AG20443 (cell line): Measurements from ENCODE around the gene USP32.
"Not testable (repeated sequence)": the region's sequence is repeated elsewhere in the genome, so short reads cannot be mapped to it uniquely, and the experiment has no call there.

ENCODE experiments used
- DNase-seq: peaks from one replicate; pipeline ENCODE4 v3.0.0; 2012; ENCODE audit warnings: low spot score, mixed read lengths

USP32 gene, protein sequence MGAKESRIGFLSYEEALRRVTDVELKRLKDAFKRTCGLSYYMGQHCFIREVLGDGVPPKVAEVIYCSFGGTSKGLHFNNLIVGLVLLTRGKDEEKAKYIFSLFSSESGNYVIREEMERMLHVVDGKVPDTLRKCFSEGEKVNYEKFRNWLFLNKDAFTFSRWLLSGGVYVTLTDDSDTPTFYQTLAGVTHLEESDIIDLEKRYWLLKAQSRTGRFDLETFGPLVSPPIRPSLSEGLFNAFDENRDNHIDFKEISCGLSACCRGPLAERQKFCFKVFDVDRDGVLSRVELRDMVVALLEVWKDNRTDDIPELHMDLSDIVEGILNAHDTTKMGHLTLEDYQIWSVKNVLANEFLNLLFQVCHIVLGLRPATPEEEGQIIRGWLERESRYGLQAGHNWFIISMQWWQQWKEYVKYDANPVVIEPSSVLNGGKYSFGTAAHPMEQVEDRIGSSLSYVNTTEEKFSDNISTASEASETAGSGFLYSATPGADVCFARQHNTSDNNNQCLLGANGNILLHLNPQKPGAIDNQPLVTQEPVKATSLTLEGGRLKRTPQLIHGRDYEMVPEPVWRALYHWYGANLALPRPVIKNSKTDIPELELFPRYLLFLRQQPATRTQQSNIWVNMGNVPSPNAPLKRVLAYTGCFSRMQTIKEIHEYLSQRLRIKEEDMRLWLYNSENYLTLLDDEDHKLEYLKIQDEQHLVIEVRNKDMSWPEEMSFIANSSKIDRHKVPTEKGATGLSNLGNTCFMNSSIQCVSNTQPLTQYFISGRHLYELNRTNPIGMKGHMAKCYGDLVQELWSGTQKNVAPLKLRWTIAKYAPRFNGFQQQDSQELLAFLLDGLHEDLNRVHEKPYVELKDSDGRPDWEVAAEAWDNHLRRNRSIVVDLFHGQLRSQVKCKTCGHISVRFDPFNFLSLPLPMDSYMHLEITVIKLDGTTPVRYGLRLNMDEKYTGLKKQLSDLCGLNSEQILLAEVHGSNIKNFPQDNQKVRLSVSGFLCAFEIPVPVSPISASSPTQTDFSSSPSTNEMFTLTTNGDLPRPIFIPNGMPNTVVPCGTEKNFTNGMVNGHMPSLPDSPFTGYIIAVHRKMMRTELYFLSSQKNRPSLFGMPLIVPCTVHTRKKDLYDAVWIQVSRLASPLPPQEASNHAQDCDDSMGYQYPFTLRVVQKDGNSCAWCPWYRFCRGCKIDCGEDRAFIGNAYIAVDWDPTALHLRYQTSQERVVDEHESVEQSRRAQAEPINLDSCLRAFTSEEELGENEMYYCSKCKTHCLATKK (N-terminal part only)

DNA sequence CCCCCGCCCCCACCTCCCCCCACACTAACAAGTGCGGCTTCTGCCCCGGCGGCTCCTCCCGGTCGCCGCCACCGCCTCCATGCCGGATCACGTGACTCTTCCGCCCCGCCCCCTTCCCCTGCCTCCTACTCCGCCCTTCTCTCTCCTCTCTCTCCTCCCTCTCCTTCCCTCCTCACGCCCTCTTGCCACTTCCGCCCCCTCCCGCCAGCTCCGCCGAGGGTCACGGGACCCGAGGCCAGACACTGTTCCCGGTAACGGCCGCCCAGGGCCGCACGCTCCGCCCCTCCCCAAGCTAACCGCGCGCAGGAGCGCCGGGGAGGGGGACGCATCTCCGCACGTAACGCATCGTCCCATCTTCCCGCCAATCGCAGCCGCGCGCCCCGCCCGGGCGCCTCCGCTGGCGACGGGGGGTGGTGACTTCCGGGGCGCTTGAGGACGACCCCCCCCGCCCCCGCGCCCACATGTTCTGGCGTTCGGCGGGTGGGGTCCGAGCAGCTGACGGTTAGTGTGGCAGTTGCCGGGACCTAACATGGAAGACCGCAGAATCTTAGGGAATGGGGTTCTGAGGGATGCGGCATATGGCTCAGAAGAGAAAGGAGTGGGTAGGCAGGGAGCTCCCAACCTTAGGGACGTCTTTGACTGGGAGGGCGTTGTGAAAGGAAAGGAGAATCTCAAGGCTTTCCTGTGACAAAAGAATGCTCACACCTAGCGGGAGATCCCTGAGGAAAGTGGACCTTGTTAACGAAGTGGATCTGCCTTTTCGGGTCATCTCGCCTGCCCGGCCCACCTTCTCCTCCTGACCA lies at the start of gene USP32:
Gene USP32 (minus strand): TSS at position 92 of the 803 bp plus-strand sequence. CDS start 194 bp downstream, outside the sequence.
- DNase-seq = peak; percentile 98

DNA sequence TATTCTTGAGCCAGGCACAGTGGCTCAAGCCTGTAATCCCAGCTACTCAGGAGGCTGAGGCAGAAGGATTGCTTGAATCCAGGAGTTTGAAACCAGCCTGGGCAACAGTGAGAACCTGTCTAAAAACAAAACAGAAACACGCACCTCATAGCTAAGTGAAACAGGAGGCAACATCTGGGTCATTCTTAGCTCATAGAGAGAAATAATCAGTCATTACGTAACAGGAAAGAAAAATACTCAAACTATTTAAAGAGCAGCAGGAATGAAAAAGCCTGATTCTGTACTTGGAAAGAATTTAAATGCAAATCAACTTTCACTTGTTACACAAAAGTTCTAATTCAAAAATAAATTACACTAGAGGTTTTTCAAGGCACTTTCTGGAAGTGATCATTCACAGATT lies 47.6 kb upstream of the USP32 start:
- DNase-seq = peak; percentile 38

DNA sequence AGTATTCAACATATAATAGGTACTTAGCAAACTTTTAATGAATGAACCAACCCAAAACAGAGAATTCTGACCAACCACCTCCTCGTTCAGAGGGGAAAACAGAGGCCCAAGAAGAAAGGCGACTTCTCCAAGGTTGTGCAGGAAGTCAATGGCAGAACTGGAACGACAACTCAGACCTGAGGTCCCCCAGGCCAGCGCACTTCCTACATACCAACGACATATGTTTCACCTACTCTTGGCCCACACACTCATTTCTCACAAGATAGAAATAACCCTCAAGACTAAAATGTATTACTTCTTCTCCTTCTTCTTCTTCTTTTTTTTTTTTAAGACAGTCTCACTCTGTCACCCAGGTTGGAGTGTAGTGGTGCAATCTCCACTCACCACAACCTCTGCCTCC lies 44.7 kb upstream of the USP32 start:
- DNase-seq = no peak

DNA sequence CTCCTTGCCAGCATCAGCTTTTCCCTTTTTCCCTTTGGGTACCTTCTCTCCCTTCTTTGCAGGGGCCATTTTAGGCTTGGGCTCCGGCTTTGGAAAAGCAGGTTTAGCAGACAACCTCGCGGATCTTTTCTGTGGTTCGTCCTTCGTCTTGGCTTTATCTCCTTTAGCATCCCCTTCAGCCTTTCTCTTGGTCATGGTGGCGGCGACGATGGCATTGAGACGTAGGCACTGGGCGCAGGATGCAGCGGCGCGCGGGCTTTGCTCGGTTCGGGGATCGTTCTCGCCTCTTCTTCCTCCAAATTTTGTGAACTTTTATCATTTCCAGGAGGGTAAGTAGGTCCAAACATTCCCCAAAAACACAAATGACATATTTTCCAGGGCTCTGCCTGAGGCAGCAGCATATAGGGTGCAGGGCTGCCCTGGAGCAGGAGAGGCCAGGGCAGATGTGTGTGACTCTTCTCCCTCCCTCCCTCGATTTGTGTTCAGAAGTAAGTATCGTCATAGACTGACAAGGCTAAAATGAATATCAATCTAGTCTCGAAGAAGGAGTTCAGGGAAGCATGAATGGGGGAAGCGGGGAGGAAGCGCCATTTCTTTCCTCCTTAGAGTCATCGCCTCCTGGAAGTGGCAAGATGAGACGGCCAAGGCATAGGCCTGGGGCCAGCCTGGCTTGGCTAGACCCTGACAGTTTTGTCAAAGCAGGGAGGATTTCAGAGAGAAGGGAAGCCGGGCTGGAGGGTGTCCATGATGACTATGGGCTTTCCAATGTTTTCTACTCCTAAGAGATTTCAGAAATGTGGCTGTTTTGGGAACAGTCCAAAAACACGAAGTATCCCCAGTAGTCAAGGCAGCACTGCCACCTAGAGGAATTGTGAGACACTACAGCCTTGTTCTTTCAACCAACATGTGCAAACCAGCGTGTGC lies 43.6 kb upstream of the USP32 start:
- DNase-seq = peak; percentile 83

GRCh38 chr17:60433021-60433997 lies 41.4 kb upstream of the USP32 start:
- not testable (repeated sequence) for DNase-seq

DNA sequence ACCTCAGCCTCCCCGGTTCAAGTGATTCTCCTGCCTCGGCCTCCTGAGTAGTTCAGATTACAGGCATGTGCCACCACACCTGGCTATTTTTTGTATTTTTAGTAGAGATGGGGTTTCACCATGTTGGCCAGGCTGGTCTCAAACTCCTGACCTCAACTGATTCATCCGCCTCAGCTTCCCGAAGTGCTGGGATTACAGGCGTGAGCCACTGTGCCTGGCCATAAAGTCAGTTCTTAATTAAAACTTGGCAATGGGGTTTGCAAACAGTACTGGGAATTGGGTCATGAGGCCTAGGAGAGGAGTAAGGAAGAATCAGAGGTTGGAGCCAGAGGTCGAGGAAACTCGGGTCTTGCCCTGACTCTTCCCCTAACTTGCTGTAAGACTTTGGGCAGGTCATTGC lies 38.6 kb upstream of the USP32 start:
- not testable (repeated sequence) for DNase-seq

DNA sequence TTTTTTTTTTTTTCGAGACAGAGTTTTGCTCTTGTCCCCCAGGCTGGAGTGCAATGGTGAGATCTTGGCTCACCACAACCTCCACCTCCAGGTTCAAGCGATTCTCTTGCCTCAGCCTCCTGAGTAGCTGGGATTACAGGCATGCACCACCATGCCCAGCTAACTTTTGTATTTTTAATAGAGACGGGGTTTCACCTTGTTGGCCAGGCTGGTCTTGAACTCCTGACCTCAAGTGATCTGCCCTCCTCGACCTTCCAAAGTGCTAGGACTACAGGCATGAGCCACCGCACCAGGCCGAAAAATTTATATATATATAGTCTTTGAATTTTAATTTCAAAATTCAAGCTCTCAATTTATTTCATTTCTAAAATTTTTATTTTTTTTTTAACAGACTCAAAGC lies 36.6 kb upstream of the USP32 start:
- DNase-seq = not testable (repeated sequence)

GRCh38 chr17:60426596-60426995 lies 34.7 kb upstream of the USP32 start:
- DNase-seq = no peak

DNA sequence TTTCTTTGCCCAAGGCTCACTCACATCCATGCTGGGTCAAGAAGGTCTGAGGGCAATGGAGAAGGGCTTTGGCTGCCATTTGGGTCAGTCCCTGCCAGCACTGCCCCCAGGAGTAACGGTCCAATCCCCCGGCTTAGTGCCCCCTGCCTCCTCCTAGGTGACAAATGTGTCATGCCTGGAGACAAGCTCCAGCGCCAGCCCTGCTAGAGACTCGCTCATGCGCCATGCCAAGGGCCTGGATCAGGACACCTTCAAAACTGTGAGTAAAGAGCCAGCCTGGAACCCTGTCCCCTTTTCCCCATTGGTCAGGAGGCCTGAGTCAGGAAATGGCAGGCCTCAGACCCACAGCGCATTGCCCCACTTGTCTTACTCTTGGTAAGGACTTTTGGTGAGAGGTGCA lies 33.7 kb upstream of the USP32 start:
- no peak for DNase-seq

DNA sequence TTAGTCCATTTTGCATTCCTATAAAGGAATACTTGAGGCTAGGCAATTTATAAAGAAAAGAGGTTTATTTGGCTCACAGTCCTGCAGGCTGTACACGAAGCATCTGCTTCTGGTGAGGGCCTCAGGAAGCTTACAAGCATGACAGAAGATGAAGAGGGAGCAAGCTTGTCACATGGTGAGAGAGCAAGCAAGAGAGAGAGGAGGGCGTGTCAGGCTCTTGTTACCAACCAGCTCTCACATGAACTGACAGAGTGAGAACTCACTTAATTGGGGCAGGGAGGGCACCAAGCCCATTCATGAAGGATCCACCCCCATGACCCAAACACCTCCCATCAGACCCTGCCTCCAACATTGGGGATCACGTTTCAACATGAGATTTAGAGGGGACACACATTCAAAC lies 31.9 kb upstream of the USP32 start:
- no peak for DNase-seq

DNA sequence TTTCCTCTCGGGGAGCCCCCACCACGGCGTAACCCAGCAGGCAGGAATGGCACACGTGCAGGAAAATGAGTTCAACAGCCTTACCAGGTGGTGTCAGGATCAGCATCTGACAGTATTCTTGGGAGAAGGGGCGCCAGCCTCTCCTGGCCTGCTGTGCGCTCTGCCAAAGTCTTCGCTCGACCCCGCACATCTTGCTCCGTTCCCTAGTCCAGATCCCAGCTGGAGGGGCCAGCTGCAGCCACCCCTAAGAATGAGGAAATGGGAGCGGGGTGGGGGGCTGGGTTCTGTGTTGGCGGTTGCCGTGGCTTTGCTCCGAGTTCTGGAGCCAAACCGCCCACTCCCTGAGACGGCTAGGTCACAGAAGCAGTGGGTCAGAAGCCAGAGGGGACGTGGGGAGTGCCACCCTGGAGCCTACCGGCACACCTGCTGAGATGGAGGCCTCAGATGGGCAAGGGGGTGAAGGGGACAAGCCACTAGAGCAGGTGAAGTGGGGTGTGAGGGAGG lies 30.3 kb upstream of the USP32 start, which contains the start of gene CHCT1:
Gene CHCT1 (plus strand): TSS at position 328 of the 504 bp plus-strand sequence. CDS start 104 bp downstream, at position 432.
- no peak for DNase-seq

- DNase-seq = peak; percentile 91
Measured at GRCh38 chr17:60421273-60422161, 29.6 kb upstream of the USP32 start.

GRCh38 chr17:60419875-60420274 lies 27.9 kb upstream of the USP32 start:
- DNase-seq = not testable (repeated sequence)

- not testable (repeated sequence) for DNase-seq
Measured at GRCh38 chr17:60419003-60419402, 27.1 kb upstream of the USP32 start.

DNA sequence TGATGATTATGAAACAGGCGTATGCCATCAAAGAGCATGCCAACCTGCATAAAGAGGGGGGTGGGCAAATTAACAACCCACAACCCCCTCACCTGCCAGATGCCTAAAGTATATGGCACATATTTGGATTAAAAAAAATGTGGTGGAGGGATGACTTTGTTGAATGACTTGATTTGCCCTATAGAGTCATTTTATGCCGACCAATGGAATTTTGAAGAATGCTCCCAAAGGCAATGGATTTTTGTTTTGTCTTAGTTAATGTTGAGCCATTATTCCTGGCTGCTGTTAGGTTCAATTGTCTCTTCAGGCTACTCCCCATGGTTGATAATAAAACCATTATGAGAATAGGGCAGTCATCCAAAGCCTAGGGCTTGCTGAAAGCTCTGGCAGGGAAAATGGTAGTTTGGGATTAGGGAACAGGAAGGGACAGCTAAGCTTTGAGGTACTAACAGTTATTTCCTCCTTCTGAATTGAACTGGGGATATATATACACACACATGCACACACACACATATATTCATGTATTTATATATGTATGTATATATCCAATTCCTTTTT lies 24.5 kb upstream of the USP32 start:
- DNase-seq = peak; percentile 43

DNA sequence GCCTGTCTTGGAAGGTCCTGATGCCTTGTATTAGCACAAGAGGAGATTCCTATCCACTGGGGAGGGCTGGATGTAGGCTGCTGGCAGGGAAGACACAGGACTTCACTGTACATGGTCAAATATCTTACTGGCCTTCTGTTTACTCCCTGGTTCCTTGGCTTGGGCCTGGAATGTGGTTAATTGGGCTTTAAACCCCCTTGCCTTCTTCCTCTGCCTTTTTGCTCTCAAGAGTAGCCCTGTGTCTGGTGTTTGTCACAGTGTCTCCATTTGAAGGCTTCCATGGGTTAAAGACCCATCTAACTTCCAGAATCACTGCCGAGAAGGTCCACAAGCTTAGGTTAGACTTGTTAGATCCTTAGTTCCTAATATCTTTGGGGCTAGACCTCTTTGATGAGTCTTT lies 23.2 kb upstream of the USP32 start:
- DNase-seq = no peak

DNA sequence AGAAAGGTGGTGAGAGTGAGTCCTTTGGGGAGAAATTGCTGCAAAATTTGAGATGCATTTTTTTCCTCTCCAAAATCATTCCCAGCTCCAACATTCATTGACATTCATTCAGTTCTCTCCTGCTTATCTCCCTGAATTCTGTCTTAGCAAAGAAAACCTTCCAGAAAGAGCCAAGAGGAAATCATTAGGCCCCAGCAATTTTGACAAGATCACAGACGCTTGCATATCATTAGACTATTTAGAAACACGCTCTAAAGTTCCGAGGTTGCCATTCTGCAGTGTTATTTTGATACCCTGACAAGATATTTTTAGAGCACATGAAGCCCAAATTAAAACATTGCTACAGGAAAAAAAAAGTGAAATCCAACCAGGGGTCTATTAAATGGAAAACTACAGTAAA lies 20.8 kb upstream of the USP32 start:
- DNase-seq = no peak
